DMS153 (cell line): ENCODE data around the gene ING5.
"Not testable (repeated sequence)": the region's sequence is repeated elsewhere in the genome, so short reads cannot be mapped to it uniquely, and the experiment has no call there.

Experiments used
- DNase-seq: peaks from one replicate; lab custom pipeline; 2025; lab: John Stamatoyannopoulos, UW

ING5 gene

DNA sequence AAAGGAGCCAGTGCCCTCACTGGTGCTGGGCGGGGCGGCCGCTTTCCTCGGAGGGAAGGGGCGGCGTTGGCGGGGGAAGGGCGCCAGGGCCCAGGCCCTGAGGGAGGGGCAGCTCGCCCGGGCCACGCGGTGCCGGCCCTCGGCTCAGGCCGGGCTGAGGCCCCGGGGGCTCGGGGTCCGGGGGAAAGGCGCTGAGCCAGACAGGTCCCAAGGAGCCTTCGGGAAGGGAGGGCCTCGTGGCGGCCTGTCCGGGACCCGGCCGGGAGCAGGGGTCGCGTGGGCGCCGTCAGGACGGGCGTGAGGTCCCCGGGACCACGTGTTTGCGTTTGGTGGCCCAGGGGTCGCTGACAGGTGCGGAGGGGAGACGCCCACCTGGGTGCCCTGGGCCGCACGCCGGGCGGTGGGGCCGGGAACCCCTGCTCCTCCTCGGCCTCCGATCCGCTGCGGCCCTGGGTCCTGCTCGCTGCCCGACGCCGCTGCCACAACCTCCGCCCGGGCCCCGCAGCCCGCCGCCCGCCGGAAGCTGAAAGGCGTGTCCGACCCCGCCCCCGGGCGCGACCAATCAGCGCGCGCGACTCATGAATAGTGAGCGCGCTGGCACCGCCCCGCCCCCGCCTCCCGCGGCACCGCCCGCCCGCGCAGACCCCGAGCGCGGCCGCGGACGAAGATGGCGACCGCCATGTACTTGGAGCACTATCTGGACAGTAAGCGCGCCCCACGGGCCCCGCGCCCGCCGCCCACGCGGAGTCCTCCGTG is at the start of gene ING5:
Gene ING5, plus strand, starts transcription at position 641 of the 756 bp plus-strand sequence. Its CDS starts 27 bp downstream, at position 668.
- peak; percentile 80 for DNase-seq

- no peak for DNase-seq
Measured at GRCh38 chr2:241652142-241652541, 49.7 kb upstream of the ING5 start.

- DNase-seq = no peak
Measured at GRCh38 chr2:241652722-241653121, 49.1 kb upstream of the ING5 start.

GRCh38 chr2:241653210-241653750 is 48.6 kb upstream of the ING5 start:
- no peak for DNase-seq

DNA sequence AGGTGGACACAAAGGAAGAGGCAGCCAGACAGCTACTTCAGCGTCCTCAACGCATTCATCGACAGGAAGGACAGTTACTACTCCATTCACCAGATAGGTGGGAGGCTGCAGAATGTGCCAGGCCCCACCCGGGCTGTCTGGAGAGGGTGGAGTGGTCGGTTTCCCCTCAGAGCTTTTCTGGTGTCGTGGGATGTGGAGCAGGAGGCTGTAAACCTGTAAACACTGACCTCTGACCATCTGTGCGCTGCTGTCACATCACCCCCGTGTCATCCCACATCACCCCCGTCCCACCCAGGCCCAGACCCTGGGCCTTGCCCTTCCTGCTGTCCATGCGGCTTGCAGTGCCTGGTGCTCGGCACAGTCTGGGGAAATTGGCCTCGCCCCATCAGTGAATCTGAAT is 47.3 kb upstream of the ING5 start:
- DNase-seq = no peak

DNA sequence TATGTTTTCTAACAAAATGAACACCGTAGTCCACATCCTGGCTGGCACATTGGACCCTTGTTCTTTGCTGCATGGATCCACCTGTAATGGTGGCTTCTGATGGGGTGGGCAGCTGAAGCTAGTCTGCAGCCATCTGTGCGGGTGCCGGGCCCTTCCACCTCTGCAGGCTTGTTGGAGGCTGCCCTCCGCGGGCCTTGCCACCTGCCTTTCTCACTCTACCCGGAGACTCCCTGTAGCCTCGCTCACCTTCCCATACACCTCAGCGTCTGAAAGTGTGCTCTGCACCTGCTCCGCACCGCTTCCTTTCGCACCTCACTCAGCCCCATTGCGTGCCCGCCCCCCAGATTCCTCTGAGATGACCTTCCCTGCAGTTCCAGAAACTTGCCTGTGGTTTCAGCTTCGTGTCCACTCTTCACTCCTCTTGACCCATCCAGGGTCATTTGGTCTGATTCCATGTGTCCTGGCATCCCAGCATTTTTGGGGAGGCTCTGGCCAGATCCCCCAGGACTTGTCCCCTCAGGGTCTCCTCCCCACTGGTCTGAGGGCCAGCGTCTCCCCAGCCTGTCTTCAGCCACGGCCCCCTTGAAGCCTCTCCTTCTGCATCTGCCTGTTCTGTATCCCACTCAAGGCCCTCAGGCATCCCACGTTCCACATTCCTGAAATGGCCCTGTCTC is 46.2 kb upstream of the ING5 start:
- DNase-seq = no peak

- DNase-seq = no peak
Measured at GRCh38 chr2:241656190-241656741, 45.6 kb upstream of the ING5 start.

DNA sequence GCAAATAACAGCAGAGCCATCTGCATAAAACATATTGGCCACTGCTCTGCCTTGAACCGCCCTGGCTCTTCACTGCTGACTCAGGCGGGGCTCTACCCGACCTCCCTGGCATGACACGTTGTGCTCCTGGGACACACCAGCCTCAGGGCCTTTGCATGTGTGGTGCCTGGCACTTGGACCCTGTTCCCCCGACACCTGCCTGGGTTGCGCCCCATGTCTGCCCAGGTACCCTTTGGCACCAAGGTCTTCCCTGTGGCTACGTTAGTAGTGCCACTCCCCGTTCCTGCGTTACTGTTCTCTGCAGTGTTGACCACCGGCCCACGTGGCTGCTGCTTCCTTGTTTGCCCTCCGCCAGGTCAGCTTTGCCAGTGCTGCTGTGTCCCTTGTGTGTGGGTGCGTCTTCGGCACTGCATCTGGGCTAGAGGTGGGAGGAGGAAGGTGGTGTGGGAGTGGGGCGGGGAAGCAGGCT is 44.0 kb upstream of the ING5 start:
- no peak for DNase-seq

- DNase-seq = no peak
Measured at GRCh38 chr2:241658296-241658695, 43.5 kb upstream of the ING5 start.

GRCh38 chr2:241659150-241659739 is 42.6 kb upstream of the ING5 start:
- DNase-seq = peak; percentile 1

- DNase-seq = no peak
Measured at GRCh38 chr2:241660593-241661213, 41.1 kb upstream of the ING5 start.

DNA sequence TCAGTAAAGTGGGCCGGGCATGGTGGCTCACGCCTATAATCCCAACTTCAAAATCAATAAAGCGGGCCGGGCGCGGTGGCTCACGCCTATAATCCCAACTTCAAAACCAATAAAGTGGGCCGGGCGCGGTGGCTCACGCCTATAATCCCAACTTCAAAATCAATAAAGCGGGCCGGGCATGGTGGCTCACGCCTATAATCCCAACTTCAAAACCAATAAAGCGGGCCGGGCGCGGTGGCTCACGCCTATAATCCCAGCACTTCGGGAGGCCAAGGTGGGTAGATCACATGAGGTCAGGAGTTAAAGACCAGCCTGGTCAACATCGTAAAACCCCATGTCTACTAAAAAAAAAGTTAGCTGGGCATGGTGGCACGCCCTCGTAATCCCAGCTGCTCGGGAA is 39.1 kb upstream of the ING5 start:
- not testable (repeated sequence) for DNase-seq

GRCh38 chr2:241665731-241666440 is 36.0 kb upstream of the ING5 start:
- DNase-seq = no peak

DNA sequence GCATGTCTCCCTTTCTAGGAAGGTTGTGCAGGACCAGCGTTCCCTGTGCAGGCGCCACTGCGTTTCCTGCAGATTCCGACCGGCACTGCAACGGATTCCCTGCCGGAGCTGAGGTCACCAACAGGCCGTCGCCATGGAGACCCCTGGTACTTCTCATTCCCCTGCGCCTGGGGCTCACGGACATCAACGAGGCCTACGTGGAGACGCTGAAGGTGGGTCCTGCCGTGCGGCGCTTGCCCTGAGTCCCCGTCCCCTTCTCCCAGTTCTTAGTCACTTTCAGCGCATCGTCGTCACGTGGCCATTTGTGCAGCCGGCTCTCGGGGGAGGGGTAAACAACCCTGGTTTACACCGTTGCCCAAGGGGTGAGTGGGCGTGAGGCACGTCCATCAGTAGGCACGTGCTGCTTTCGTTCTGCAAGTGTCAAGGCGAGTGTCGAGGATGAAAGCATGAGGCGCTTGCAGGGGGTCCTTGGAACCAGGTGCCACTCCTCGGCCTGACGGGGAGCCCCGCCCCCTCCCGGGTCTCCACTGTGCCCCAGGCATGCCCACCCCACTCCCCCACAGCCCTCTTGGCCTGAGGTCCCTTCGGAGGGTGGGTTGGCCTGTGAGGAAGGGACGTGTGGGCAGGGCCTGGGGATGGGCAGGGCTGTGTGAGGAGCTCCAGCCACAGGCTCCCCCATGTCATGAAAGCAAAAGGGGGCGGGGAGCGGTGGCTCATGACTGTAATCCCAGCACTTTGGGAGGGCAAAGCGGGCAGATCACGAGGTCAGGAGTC is 35.0 kb upstream of the ING5 start:
- no peak for DNase-seq

DNA sequence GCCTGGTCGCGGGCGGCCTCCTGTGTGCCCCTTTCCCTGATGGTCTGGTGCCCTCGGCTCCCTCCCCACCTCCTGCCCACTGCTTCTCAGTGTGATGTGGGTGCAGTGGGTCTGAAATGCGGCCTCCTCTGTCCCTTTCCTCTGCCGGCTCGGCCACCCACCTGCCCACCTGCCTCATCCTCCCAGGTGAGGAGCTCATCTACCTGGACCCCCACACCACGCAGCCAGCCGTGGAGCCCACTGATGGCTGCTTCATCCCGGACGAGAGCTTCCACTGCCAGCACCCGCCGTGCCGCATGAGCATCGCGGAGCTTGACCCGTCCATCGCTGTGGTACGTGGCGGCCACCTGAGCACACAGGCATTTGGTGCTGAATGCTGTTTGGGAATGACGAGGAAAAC is 33.5 kb upstream of the ING5 start:
- no peak for DNase-seq

- DNase-seq = no peak
Measured at GRCh38 chr2:241668839-241669238, 33.0 kb upstream of the ING5 start.

DNA sequence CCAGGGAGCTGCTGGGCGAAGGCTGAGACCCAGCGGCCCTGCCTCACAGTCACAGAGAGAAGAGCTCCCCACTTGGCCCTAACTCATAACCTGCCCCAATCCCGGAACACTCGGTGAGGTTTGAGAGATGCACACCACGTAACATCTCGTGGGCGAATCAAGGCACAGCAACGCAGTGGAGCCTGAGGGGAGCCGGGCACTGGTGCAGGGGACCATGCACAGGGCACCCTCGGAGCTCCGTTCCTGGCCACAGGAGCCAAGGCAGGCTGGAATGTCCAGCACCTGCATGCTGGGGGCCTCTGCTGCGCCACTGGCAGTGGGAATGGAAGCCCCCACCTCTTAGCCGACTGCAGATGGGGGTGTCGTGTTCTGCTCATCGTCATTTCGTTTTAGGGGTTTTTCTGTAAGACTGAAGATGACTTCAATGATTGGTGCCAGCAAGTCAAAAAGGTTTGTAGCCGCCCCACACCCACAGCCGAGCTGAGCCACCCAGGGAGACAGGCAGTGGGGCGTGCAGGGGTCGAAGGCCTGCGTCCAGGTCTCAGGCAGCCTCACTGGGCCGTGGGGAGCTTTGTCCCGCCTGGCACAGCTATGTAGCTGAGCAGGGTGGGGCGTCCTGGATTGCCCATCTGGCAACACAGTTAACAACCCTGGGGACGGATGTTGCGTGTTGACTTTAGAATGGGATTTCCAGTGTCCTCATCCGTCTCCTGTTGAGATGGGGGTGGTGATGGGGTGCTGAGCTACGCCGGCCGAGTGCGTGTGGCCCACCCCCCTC is 31.3 kb upstream of the ING5 start:
- DNase-seq = no peak

- DNase-seq = no peak
Measured at GRCh38 chr2:241671457-241672240, 30.2 kb upstream of the ING5 start.
